IMR-90 (cell line): ENCODE data around the gene SEC23A.

ENCODE experiments used
- BHLHE40 ChIP-seq: fragments of 150-350 bp; IDR thresholded peaks from 2 replicates; pipeline ENCODE4 v1.6.1; 2016; ENCODE audit warnings: mild to moderate bottlenecking, low read depth, low read length
- CTCF ChIP-seq: conservative IDR thresholded peaks from 2 replicates; pipeline ENCODE4 v1.5.1; 2012; ENCODE audit warnings: mild to moderate bottlenecking, low read depth, low read length, improper control_type of control experiment
- FOS ChIP-seq: fragments of 150-350 bp; IDR thresholded peaks from 2 replicates; pipeline ENCODE4 v1.6.1; 2016; ENCODE audit warnings: low read depth, low read length

GRCh38 chr14:39085933-39086332 is 17.1 kb downstream of the SEC23A start:
- TF ChIP-seq CTCF = no peak
- no peak for TF ChIP-seq FOS
- TF ChIP-seq BHLHE40 = no peak
